Mucosa of descending colon (tissue), 3 donors: Measurements from ENCODE around the gene ZER1. TPM values are rescaled to one million over a fixed set of nuclear protein-coding genes. Genes with fewer than 3 reads are reported as not detected.

Experiments used
- ATAC-seq: fragments of 200-7000 bp; cut with Tn5 transposase; one replicate; pipeline ENCODE4 v1.9.1; 2020; ENCODE audit warnings: mild to moderate bottlenecking, moderate library complexity
- DNase-seq, 3 donors: peaks; one replicate each; pipeline ENCODE4 v3.0.0-alpha.2; 2020
- H3K36me3 ChIP-seq: fragments of 200-600 bp; one replicate; pipeline ENCODE4 v1.8.0; 2021; ENCODE audit warnings: low read depth, mild to moderate bottlenecking
- H3K4me1 ChIP-seq: fragments of 200-600 bp; one replicate; pipeline ENCODE4 v1.8.0; 2021; ENCODE audit warnings: low read depth, mild to moderate bottlenecking
- H3K4me3 ChIP-seq: fragments of 200-600 bp; one replicate; pipeline ENCODE4 v1.8.0; 2021; ENCODE audit warnings: mild to moderate bottlenecking
- H3K9me3 ChIP-seq: fragments of 200-600 bp; one replicate; pipeline ENCODE4 v1.8.0; 2021; ENCODE audit warnings: mild to moderate bottlenecking
- intact Hi-C, 2 donors: fragments of 100-400 bp; cut with DNase I in 1 of 2; cut with micrococcal nuclease in 1 of 2; formaldehyde crosslinking; loops; one replicate each; pipeline versions ENCODE4 v1.11.0 to v1.11.1; 2022; cut with DNase I, micrococcal nuclease
- long read RNA-seq, 2 donors: library from polyadenylated mRNA; unstranded; transcript quantifications; one replicate each; pipeline ENCODE4 v2.0.0, GENCODE V29; 2019 to 2021
- total RNA-seq, 3 donors: library from RNA; stranded (reverse); fragmentation: NEBNext Ultra II Directional in 2 of 3; extraction: Animal tissue kit (Norgen Biotek cat#: 25700) in 2 of 3; gene quantifications; one replicate each; pipeline versions ENCODE4 v1.2.1 to v1.2.4, GENCODE V29; 2021 to 2023
- TF ChIP-seq, protein P1 (sequence below): fragments of 200-600 bp; IDR thresholded peaks from one replicate; pipeline ENCODE4 v1.8.0; 2022; ENCODE audit warnings: antibody characterized with exemption, mild to moderate bottlenecking
- donor health status: DM: no; HTN: no; CAD: no; lungs with moderate emphysema.
- donor health status: DM: no; HTN: no; CAD: no.
- donor health status: DM: no; HTN: yes; CAD: no.

ZER1 gene
- total RNA-seq, result 10 to 100 TPM; 54.7 to 71.3 (median 68.8) TPM
- long read RNA-seq, donor 1, full-length matches to known transcripts, result 58 of 170 reads
- long read RNA-seq, donor 1, partial matches to known transcripts, result 34 of 170 reads
- long read RNA-seq, donor 1, other reads (novel, unspliced or antisense), result 78 of 170 reads
- long read RNA-seq, donor 2, full-length matches to known transcripts, result 1 of 7 reads
- long read RNA-seq, donor 2, partial matches to known transcripts, result 3 of 7 reads
- long read RNA-seq, donor 2, other reads (novel, unspliced or antisense), result 3 of 7 reads

DNA sequence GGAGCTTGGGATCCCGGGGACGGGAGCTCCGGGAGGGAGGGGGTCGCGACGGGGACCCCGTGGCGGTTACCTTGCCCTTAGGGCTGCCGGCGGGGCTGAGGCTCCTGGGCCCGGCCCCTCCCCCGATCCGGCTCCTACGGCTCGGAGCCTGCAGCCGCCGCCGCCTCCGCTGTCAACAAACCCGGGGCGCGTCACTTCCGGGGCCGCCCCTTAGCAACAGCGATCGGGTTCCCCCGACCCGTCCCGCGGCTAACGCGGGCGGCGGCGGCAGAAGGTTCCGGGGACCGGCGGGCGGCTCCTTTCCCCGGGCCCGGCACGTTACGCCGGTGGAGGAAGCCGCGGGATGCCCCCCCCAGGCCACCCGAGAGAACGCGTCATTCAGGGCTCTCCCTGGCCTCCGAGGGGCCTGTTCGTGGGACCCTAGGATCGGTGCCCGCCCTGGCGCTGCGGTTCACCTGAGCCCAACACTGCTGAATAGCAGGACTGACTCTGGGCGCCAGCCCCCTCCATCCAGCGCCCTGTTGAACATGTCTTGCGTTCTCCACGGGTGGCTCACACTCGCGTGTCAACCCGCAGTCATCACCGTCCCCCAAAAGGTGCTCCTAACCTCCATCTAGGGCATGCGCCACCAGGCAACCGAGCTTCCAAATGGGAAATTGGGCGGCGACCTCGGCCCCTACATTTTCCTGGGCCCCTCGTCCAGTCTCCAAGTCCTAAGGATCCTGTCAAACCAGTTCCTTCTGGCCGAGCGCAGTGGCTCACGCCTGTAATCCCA, at the start of gene ZER1:
TSS of gene ZER1 (minus strand) at position 183 of the 775 bp plus-strand sequence. CDS start 16,362 bp downstream, outside the sequence.
- intact Hi-C loops, result no loop called here
- Histone ChIP-seq H3K9me3 (peaks cover 5% of the 10 kb centered on the region), H3K4me3 (peak within 1 kb of the TSS; percentile 66), H3K4me1 (peaks cover 15% of the 10 kb centered on the region), H3K36me3 (no peaks in the 10 kb centered on the region)
- peak; percentile 96 for DNase-seq
- TF ChIP-seq, protein P1, sequence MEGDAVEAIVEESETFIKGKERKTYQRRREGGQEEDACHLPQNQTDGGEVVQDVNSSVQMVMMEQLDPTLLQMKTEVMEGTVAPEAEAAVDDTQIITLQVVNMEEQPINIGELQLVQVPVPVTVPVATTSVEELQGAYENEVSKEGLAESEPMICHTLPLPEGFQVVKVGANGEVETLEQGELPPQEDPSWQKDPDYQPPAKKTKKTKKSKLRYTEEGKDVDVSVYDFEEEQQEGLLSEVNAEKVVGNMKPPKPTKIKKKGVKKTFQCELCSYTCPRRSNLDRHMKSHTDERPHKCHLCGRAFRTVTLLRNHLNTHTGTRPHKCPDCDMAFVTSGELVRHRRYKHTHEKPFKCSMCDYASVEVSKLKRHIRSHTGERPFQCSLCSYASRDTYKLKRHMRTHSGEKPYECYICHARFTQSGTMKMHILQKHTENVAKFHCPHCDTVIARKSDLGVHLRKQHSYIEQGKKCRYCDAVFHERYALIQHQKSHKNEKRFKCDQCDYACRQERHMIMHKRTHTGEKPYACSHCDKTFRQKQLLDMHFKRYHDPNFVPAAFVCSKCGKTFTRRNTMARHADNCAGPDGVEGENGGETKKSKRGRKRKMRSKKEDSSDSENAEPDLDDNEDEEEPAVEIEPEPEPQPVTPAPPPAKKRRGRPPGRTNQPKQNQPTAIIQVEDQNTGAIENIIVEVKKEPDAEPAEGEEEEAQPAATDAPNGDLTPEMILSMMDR, result no peak
- ATAC-seq, result peak; percentile 98

DNA sequence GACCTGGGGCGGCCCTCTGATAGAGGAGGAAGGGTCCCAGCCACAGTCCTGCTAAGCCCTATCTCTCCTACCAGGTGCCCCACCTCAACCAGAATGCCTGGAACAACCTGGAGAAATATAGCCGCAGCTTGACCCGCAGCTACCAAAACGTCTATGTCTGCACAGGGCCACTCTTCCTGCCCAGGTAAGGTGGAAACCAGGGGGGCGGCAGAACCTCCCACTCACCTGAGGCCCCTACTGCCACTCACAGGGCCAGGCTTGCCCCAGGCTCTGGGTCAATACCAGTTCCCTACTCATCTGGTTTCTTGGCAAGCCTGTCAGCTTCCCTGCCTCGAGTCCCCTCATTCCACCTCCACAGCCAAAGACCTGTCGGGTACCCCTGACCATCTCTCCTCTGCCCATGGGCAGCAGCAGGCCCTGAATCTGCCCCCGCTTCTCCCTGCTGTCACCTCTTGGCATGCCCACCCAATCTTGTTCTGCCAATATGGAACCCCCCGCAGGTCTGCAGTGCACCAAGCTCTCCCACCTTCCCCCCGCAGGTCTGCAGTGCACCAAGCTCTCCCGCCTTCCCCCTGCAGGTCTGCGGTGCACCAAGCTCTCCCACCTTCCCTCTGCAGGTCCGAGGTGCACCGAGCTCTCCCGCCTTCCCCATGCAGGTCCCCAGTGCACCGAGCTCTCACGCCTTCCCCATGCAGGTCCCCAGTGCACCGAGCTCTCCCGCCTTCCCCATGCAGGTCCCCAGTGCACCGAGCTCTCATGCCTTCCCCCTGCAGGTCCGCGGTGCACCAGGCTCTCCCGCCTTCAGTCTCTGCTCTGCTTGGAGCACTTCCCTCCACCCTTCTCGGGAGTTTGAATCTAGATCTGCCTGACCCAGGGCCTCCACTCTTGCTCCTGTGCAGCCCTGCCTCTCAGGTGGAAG, 49.2 kb upstream of the ZER1 start:
- no peak overlapping the region for H3K4me3 ChIP-seq
- TF ChIP-seq, protein P1, result no peak
- DNase-seq (no peak), ATAC-seq (no peak)
- H3K9me3 ChIP-seq, result no peaks in the 10 kb centered on the region
- H3K36me3 ChIP-seq, result no peaks in the 10 kb centered on the region
- intact Hi-C loops, result no loop called here
- H3K4me1 ChIP-seq, result peaks cover 15% of the 10 kb centered on the region

DNA sequence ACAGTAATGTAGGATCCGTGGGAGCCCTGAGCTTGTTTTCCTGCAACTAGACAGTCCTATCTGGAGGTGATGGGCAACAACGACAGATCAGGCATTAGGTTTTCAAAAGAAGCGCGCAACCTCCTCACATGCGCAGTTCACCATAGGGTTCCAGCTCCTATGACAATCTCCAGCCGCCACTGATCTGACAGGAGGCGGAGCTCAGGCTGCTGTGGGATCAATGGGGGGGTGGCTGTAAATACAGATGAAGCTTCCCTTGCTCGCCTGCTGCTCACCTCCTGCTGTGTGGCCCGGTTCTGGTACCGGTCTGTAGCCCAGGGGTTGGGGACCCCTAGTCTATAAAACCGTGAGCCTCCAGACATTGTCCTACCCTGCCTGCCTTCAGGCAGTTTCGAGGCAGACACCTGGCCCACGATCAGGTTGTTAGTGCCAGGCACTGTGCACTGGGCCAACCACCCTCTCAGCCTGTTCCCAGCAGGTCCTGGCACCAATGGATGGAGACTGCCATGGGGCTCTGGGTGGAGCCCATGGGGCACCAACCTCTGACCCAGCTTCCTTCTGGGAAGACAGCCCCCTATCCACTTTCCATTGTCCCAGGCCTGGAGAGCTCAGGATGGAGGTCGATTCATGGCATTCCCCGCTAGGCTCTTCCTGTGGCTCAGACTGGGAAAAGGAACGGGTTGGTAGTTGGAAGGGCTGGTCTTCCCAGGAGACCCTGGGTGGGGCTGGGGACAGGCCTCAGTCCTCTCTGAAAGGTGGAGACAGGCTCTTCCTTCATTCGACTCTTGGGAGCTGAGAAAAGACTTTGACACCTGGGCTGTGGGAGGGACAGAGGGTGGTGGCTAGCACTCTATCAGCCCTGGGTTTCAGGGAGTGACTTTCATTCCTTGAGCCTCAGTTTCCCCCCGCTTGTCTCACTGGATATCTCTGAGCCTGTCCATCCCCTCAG, 48.3 kb upstream of the ZER1 start:
- TF ChIP-seq, protein P1, result no peak
- no peak overlapping the region for H3K4me3 ChIP-seq
- ATAC-seq (no peak), DNase-seq (peak in 1 of 3 donors; percentile 42)
- no peaks in the 10 kb centered on the region for H3K9me3 ChIP-seq
- peaks cover 15% of the 10 kb centered on the region for H3K4me1 ChIP-seq
- no peaks in the 10 kb centered on the region for H3K36me3 ChIP-seq
- intact Hi-C loops, result no loop called here

DNA sequence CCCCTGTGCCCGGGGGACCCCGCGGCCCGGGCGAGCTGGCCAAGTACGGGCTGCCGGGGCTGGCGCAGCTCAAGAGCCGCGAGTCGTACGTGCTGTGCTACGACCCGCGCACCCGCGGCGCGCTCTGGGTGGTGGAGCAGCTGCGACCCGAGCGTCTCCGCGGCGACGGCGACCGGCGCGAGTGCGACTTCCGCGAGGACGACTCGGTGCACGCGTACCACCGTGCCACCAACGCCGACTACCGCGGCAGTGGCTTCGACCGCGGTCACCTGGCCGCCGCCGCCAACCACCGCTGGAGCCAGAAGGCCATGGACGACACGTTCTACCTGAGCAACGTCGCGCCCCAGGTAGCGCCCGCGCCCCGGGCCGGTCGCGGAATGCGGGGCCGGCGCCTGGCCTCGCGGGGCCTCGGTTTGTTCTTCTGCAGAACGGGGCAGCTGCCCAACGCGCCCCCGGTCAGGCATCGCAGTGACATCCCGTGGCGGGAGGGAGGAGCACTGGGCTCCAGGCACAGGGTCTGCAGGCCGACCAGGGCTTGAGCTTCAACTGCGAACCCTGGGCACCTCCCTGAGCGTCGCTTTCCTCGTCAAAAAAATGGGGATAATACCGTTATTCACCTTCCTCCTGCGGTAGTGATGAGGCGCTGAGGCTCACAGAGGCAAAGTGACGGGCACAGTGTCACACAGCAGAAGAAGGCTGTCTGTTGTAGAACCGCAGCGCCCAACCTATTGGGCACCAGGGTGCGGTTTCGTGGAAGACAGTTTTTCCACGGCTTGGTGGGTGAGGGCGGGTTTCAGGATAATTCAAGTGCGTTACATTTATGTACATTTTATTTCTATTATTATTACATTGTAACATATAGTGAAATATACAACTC, 47.4 kb upstream of the ZER1 start:
- no peaks in the 10 kb centered on the region for H3K36me3 ChIP-seq
- peaks cover 15% of the 10 kb centered on the region for H3K4me1 ChIP-seq
- peak; percentile 40 to 71 (median 69) for DNase-seq
- intact Hi-C loops, result no loop called here
- TF ChIP-seq, protein P1, result no peak
- H3K9me3 ChIP-seq, result no peaks in the 10 kb centered on the region
- peak overlapping the region; percentile 46 for H3K4me3 ChIP-seq
- peak; percentile 35 for ATAC-seq
